ENCODE results near the gene NPL. TPM values are rescaled to one million over a fixed set of nuclear protein-coding genes. Genes with fewer than 3 reads are reported as not detected.
A peak's percentile ranks its signal among the peaks of the same experiment; 100 is the strongest.

The NPL gene
- total RNA-seq, 1 experiment from 2014 or later, result 6.9 TPM

DNA sequence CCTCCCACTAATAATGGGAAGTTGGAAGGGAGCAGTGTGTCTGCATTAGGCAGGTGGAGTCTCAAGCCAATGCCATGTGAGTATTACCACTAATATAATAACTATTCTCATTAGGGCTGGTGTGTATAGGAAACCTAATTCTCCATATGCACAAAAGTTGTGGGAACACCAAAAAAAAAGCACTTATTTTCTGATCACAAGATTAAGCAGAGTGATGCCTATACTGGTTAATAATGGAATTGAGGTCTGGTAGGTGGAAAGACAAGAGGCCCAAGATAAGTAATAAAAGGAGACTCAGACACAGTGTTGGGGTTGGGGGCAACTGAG lies 7.0 kb upstream of the NPL start:
- no TSS peak for BruUV-seq (replicated peaks)
- ChIA-PET POLR2A (ENCODE audit: low non-redundant PET) (no interaction called here), CTCF (interaction anchor here (0.5 to 4.8 kb wide), 7 partner anchors 125 to 701 kb away, joined by 3 to 69 read pairs (median 5); partner anchors contain the start of gene RGS16)
- Histone ChIP-seq H3K36me3 (ENCODE audit: insufficient read depth, low read length, poor library complexity, severe bottlenecking) (no peaks in the 10 kb centered on the region), H3K27ac (ENCODE audit: low read depth, low read length, poor library complexity, severe bottlenecking) (no peak overlapping the region), H3K9me3 (ENCODE audit: low read depth, low read length, poor library complexity, severe bottlenecking) (no peaks in the 10 kb centered on the region), H3K4me1 (ENCODE audit: insufficient read depth, low read length, poor library complexity, severe bottlenecking) (no peaks in the 10 kb centered on the region), H3K27me3 (replicated peaks; ENCODE audit: insufficient read depth, low read depth, low read length, poor library complexity) (no peaks in the 10 kb centered on the region), H3K4me3 (ENCODE audit: low read depth, low read length, poor library complexity, severe bottlenecking) (no peak overlapping the region)
- intact Hi-C loops (cut with micrococcal nuclease; ENCODE audit: unreplicated experiment), result loop anchor here (1.0 to 5.0 kb wide), 2 partner anchors 181 to 695 kb away; no protein-coding TSS in a partner anchor
- TF ChIP-seq EZH2 (IDR thresholded peaks at IDR 0.05; ENCODE audit: borderline replicate concordance, low read depth, low read length, poor library complexity, severe bottlenecking), result no peak
- TF ChIP-seq, protein P1, sequence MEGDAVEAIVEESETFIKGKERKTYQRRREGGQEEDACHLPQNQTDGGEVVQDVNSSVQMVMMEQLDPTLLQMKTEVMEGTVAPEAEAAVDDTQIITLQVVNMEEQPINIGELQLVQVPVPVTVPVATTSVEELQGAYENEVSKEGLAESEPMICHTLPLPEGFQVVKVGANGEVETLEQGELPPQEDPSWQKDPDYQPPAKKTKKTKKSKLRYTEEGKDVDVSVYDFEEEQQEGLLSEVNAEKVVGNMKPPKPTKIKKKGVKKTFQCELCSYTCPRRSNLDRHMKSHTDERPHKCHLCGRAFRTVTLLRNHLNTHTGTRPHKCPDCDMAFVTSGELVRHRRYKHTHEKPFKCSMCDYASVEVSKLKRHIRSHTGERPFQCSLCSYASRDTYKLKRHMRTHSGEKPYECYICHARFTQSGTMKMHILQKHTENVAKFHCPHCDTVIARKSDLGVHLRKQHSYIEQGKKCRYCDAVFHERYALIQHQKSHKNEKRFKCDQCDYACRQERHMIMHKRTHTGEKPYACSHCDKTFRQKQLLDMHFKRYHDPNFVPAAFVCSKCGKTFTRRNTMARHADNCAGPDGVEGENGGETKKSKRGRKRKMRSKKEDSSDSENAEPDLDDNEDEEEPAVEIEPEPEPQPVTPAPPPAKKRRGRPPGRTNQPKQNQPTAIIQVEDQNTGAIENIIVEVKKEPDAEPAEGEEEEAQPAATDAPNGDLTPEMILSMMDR (conservative IDR thresholded peaks at IDR 0.05; ENCODE audit: low read depth, low read length), result no peak
- no peak for DNase-seq (ENCODE audit: low spot score)

DNA sequence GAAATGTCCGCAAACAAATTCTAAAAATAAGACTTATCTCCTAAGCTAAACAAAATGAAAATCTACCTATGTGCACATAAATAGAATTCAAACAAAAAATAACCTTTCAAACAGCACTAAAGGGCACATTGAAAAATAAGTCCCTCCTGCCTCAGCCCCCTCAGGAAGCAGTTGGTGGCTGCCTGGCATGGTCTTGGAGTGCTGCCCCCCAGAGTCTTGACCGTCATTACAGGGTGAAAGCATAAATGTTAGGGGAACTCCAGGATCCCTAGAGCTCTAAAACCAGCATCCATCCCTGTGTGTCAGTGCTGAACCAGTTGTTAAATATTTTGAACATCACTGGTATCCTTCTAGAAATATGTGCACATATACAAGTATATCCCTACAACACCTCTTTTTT lies 6.5 kb upstream of the NPL start:
- BruUV-seq (replicated peaks), result no TSS peak
- TF ChIP-seq, protein P1 (conservative IDR thresholded peaks at IDR 0.05; ENCODE audit: low read depth, low read length), result no peak
- TF ChIP-seq EZH2 (IDR thresholded peaks at IDR 0.05; ENCODE audit: borderline replicate concordance, low read depth, low read length, poor library complexity, severe bottlenecking), result no peak
- intact Hi-C loops (cut with micrococcal nuclease; ENCODE audit: unreplicated experiment), result loop anchor here (5.0 kb wide), 1 partner anchor 696 kb away; no protein-coding TSS in a partner anchor
- Histone ChIP-seq H3K4me3 (ENCODE audit: low read depth, low read length, poor library complexity, severe bottlenecking) (no peak overlapping the region), H3K27me3 (replicated peaks; ENCODE audit: insufficient read depth, low read depth, low read length, poor library complexity) (peaks cover 2% of the 10 kb centered on the region), H3K9me3 (ENCODE audit: low read depth, low read length, poor library complexity, severe bottlenecking) (no peaks in the 10 kb centered on the region), H3K4me1 (ENCODE audit: insufficient read depth, low read length, poor library complexity, severe bottlenecking) (no peaks in the 10 kb centered on the region), H3K27ac (ENCODE audit: low read depth, low read length, poor library complexity, severe bottlenecking) (no peak overlapping the region), H3K36me3 (ENCODE audit: insufficient read depth, low read length, poor library complexity, severe bottlenecking) (no peaks in the 10 kb centered on the region)
- DNase-seq (ENCODE audit: low spot score), result no peak
- ChIA-PET CTCF (interaction anchor here (1.4 to 4.8 kb wide), 5 partner anchors 179 to 702 kb away, joined by 3 to 69 read pairs (median 15); partner anchors contain the start of gene RGS16), POLR2A (ENCODE audit: low non-redundant PET) (no interaction called here)

DNA sequence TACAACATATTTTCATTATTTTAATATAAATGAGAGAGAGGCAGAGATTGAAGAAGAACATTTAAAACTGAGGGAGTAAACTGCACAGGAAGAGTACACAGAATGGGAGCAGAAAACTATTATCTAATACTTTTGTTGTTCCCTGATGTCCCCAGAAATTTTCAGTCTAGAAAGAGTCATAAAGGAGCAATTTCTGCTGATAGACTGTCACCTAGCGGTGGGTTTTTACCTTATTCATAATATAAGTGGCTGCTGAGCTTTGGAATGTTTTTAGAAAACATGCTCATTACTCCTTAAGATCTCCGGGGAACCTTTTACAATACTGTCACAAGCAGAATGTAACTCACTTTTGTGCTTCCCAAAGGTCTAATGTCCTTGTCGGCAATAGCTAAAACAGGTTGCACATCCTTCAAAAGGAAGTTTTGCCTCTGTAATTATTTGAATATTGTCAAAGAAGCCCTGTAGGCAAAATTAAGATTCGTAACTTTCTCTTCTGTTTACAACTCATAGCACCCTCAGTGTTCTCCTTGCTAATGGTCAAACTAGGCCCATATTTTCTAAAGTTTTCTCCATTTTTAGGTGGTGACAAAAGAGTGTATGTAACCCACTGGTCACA lies 4.9 kb upstream of the NPL start:
- POLR2A ChIA-PET (ENCODE audit: low non-redundant PET), result no interaction called here
- no peaks in the 10 kb centered on the region for H3K9me3 ChIP-seq (ENCODE audit: low read depth, low read length, poor library complexity, severe bottlenecking)
- H3K27me3 ChIP-seq (replicated peaks; ENCODE audit: insufficient read depth, low read depth, low read length, poor library complexity), result peaks cover 10% of the 10 kb centered on the region
- H3K27ac ChIP-seq (ENCODE audit: low read depth, low read length, poor library complexity, severe bottlenecking), result no peak overlapping the region
- no peak overlapping the region for H3K4me3 ChIP-seq (ENCODE audit: low read depth, low read length, poor library complexity, severe bottlenecking)
- peaks cover 7% of the 10 kb centered on the region for H3K4me1 ChIP-seq (ENCODE audit: insufficient read depth, low read length, poor library complexity, severe bottlenecking)
- TF ChIP-seq, protein P1 (conservative IDR thresholded peaks at IDR 0.05; ENCODE audit: low read depth, low read length), result peak; percentile 78
- TF ChIP-seq EZH2 (IDR thresholded peaks at IDR 0.05; ENCODE audit: borderline replicate concordance, low read depth, low read length, poor library complexity, severe bottlenecking), result no peak
- CTCF ChIA-PET, result interaction anchor here (0.6 to 4.8 kb wide), 10 partner anchors 21 to 641 kb away, joined by 3 to 69 read pairs (median 4); no protein-coding TSS in a partner anchor
- no peaks in the 10 kb centered on the region for H3K36me3 ChIP-seq (ENCODE audit: insufficient read depth, low read length, poor library complexity, severe bottlenecking)
- peak; percentile 76 for DNase-seq (ENCODE audit: low spot score)
- no TSS peak for BruUV-seq (replicated peaks)
- intact Hi-C loops (cut with micrococcal nuclease; ENCODE audit: unreplicated experiment), result loop anchor here (5.0 kb wide), 2 partner anchors 387 to 697 kb away; no protein-coding TSS in a partner anchor
